ENCODE results near the gene ATN1.

DNA sequence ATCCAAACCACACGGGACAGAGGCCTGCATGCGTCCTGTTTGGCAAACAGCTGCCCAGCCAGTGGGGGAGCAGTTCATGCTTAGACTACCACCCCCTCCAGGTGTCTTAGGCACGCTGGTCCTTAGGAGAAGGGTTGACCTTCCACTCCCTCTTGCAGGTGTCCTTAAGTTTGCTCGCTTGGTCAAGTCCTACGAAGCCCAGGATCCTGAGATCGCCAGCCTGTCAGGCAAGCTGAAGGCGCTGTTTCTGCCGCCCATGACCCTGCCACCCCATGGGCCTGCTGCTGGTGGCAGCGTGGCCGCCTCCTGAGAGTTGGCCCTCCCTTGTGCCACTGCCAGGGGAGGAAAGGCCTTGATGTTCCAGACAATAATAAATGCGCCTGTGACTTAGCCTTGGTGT, 17.9 kb downstream of the ATN1 start:
- TF ChIP-seq, protein P1, sequence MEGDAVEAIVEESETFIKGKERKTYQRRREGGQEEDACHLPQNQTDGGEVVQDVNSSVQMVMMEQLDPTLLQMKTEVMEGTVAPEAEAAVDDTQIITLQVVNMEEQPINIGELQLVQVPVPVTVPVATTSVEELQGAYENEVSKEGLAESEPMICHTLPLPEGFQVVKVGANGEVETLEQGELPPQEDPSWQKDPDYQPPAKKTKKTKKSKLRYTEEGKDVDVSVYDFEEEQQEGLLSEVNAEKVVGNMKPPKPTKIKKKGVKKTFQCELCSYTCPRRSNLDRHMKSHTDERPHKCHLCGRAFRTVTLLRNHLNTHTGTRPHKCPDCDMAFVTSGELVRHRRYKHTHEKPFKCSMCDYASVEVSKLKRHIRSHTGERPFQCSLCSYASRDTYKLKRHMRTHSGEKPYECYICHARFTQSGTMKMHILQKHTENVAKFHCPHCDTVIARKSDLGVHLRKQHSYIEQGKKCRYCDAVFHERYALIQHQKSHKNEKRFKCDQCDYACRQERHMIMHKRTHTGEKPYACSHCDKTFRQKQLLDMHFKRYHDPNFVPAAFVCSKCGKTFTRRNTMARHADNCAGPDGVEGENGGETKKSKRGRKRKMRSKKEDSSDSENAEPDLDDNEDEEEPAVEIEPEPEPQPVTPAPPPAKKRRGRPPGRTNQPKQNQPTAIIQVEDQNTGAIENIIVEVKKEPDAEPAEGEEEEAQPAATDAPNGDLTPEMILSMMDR (conservative IDR thresholded peaks at IDR 0.05; ENCODE audit: low read length): no peak
- TF ChIP-seq EZH2phosphoT487 (IDR thresholded peaks at IDR 0.05; ENCODE audit: borderline replicate concordance, low read depth, low read length): no peak

All from OCI-LY7 (cell line).